ENCODE measurements around the gene GRAP2.

DNA sequence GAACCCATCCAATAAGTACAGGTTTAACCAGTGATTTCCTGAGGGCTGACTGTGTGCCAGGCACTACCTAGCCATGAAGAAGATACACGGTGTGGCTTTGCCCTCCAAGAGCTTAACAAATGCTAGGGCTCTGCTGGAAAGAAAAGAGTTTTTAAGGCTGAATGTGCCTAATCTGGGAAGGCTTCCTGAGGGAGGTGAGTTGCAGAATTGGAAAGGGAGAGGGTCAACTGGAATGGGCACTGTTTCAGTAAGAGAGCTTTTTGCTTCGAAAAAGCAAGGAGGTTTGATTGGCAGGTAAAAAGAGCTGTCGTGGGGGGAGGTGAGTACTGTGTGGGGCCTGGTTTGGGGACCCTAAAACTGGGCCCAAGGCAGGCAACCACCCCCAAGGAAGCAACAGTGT is 96.5 kb downstream of the GRAP2 start:
- TF ChIP-seq, protein P1, sequence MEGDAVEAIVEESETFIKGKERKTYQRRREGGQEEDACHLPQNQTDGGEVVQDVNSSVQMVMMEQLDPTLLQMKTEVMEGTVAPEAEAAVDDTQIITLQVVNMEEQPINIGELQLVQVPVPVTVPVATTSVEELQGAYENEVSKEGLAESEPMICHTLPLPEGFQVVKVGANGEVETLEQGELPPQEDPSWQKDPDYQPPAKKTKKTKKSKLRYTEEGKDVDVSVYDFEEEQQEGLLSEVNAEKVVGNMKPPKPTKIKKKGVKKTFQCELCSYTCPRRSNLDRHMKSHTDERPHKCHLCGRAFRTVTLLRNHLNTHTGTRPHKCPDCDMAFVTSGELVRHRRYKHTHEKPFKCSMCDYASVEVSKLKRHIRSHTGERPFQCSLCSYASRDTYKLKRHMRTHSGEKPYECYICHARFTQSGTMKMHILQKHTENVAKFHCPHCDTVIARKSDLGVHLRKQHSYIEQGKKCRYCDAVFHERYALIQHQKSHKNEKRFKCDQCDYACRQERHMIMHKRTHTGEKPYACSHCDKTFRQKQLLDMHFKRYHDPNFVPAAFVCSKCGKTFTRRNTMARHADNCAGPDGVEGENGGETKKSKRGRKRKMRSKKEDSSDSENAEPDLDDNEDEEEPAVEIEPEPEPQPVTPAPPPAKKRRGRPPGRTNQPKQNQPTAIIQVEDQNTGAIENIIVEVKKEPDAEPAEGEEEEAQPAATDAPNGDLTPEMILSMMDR (IDR thresholded peaks at IDR 0.05) = no peak
- no peak for TF ChIP-seq POLR2A (IDR thresholded peaks at IDR 0.05)
